AG04449 (cell line): ENCODE results near the gene COL5A1.

Experiments
- CTCF ChIA-PET: fragments of 350-600 bp; formaldehyde crosslinking; extraction: SDS; loops from one replicate; lab custom pipeline; 2021; ENCODE audit warnings: antibody characterized with exemption; lab: Yijun Ruan, JAX
- POLR2A ChIA-PET: fragments of 400-600, 350-600 bp; formaldehyde crosslinking; extraction: SDS; loops from one replicate; lab custom pipeline; 2020; ENCODE audit warnings: antibody characterized with exemption, inconsistent platforms; lab: Yijun Ruan, JAX
- DNase-seq: peaks from one replicate; pipeline ENCODE4 v3.0.0-alpha.2; 2010; ENCODE audit warnings: low read depth, low spot score
- H3K4me3 ChIP-seq: 2 replicates; pipeline ENCODE4 v1.5.1; 2011; ENCODE audit warnings: low read depth, mild to moderate bottlenecking, control low read depth, low read length
- TF ChIP-seq, protein P1 (sequence below): IDR thresholded peaks from one replicate; pipeline ENCODE4 v1.5.1; 2011; ENCODE audit warnings: mild to moderate bottlenecking, moderate library complexity, low read length, control low read depth, inconsistent platforms; ENCODE audit not compliant: insufficient read depth; ENCODE audit errors: missing control alignments

COL5A1 gene

DNA sequence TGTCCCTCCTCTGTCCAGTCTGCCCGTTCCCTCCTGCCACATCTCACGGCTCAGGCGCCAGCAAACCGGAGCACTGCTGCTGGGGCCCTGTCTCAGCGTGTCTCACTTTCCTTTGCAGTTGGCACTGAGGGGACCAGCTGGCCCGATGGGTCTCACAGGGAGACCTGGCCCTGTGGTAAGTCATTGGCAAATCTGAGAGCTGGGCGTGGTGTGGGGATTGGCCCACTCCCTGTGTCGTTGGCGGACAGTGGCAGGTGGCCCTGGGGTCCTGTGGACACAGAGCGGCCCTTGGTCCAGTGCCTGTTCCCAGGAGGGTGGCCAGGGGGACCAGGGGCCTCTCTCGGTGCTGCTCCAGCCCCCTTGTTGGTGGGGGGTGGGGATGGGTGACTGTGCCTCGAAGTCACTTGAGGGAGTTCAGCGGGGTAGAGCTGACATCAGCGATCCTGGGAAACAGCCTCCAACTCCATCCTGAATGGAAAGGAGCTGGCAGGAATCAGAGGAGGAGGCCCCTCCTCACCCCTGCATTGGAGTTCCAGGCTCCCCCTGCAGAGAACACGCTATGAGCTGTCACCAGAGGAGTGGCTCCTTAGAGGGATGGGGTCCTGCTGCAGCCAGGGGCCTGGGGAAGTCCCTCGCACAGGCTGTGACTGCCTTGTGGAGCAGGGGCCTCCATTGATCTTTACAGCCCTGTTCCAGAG lies 111.0 kb downstream of the COL5A1 start:
- POLR2A ChIA-PET = interaction anchor here (0.6 kb wide), 1 partner anchor 21 kb away, joined by 3 read pairs; no protein-coding TSS in a partner anchor

DNA sequence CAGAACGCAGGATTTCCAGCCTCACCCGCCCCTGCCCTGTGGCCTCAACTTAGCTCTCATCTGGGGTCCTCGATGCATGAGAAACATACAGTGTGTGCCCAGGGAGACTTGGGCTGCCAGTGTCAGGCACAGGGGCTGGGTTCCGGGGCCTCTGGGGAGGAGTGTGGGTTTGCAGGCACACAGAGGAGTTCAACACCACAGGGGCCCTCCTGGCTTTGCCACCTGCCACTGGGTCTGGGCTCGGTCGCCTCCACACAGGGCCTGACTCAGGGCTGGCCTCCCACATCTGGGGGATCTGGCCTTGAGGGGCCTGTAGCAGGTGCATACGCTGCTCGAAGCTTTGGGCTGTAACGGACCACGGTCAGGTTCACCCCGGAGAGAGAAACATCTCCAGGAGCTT lies 111.6 kb downstream of the COL5A1 start:
- TF ChIP-seq, protein P1, sequence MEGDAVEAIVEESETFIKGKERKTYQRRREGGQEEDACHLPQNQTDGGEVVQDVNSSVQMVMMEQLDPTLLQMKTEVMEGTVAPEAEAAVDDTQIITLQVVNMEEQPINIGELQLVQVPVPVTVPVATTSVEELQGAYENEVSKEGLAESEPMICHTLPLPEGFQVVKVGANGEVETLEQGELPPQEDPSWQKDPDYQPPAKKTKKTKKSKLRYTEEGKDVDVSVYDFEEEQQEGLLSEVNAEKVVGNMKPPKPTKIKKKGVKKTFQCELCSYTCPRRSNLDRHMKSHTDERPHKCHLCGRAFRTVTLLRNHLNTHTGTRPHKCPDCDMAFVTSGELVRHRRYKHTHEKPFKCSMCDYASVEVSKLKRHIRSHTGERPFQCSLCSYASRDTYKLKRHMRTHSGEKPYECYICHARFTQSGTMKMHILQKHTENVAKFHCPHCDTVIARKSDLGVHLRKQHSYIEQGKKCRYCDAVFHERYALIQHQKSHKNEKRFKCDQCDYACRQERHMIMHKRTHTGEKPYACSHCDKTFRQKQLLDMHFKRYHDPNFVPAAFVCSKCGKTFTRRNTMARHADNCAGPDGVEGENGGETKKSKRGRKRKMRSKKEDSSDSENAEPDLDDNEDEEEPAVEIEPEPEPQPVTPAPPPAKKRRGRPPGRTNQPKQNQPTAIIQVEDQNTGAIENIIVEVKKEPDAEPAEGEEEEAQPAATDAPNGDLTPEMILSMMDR = no peak
- no peak for DNase-seq
- no peak overlapping the region for H3K4me3 ChIP-seq
- ChIA-PET POLR2A (interaction anchor here (0.6 kb wide), 1 partner anchor 21 kb away, joined by 3 read pairs; no protein-coding TSS in a partner anchor), CTCF (interaction anchor here (1.0 to 2.8 kb wide), 2 partner anchors 13 to 304 kb away, joined by 4 to 14 read pairs; no protein-coding TSS in a partner anchor)

More for the DNA sequence above, 111.0 kb downstream of the COL5A1 start:
- CTCF ChIA-PET = interaction anchor here (1.0 to 2.8 kb wide), 2 partner anchors 12 to 304 kb away, joined by 4 to 14 read pairs; no protein-coding TSS in a partner anchor
- no peak overlapping the region for H3K4me3 ChIP-seq
- TF ChIP-seq, protein P1 = no peak
- no peak for DNase-seq

DNA sequence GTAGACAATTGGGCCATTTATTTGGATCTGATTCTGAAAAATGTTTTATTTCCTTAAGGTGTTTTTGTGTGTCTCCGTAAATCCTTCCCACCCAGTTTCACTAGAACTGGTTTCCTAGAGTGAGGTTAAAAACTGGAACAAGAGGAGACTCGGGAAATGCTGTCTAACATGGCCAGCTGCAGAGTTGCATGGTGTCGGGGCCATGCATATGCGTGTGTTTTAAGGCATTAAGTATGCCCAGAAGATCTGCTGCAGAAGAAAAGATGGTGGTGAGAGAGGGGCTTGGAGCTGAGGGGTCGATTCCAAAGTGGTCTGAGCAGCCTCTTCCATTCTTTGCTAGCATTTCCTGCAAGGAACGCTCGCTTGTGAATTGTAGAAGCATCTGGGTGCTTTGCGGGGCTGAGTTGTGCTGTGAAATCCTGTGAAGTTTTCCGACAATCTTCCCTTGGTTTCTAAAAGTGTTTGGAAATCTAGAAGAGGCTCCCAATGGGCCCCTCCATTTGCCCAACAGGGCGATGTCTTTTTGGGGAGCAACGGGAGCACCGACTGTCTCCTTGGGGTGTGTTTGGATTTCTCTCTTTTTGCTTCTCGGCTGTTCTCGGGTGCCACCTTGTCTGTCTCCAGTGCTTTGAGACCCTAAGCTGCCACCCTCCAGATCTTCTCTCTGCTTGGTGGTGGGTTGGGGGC lies 113.8 kb downstream of the COL5A1 start:
- H3K4me3 ChIP-seq = no peak overlapping the region

DNA sequence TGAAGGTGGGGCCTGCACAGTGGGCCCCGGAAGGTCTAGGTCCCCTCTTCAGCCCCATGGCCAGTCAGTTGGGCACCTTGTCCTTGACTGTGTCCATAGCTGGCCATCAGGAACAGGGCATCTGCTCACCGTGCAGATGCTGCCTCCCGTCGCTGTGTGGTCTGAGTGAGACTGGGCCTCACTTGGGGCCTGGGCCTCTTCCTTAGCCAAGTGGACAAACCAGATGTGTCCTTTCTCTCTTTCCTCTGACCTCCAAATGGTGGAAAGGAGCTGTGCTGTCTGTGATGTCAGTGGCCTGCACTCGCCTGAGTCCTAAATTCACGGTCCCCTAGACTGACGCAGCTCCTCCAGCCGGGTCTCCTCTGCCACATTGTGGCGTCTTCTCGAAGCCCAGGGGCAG lies 114.5 kb downstream of the COL5A1 start:
- ChIA-PET POLR2A (interaction anchor here (0.7 kb wide), 1 partner anchor 415 kb away, joined by 3 read pairs; no protein-coding TSS in a partner anchor), CTCF (no interaction called here)
- no peak overlapping the region for H3K4me3 ChIP-seq
- no peak for DNase-seq
- TF ChIP-seq, protein P1 = no peak

More for the DNA sequence above, 113.8 kb downstream of the COL5A1 start:
- ChIA-PET CTCF (interaction anchor here (0.8 to 0.9 kb wide), 2 partner anchors 16 to 45 kb away, joined by 3 read pairs; no protein-coding TSS in a partner anchor), POLR2A (no interaction called here)
- TF ChIP-seq, protein P1 = no peak
- no peak for DNase-seq

DNA sequence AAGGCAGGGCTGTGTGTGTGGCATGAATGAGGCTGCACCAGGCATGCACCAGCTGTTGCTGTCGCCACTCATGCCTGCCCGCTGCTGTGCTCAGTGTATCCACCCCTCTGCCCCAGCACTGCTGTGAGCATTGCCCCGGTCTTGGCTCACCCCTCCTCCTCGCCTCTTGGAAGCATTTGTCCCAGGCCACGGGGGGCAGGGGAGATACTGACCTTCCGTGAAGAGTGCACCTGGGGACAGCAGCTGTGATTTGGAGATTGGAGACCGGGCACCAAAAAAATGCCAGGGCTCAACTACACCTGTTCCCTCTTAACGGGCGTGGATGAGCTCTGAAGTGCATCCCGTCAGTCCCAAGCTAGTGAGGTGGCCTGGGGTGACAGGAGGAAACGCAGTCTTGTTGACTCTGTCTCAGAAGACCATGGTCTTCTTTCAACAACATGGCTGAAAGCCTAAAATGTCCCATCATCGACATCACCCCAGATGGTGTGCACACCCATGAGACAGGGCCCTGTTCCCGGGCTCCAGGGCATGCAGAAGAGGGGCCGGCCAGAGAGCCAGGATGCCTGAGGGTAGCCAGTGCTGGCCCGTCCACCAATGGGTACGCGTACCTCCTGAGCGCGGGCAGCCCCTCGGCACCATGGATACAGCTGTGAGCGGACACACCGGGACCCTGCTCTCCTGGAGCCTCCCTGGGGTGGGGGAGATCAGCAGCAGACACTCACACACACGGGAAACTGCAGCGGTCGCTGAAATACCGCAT lies 115.8 kb downstream of the COL5A1 start:
- ChIA-PET CTCF (interaction anchor here (1.4 kb wide), 1 partner anchor 17 kb away, joined by 5 read pairs; no protein-coding TSS in a partner anchor), POLR2A (no interaction called here)

More for the DNA sequence above, 115.8 kb downstream of the COL5A1 start:
- H3K4me3 ChIP-seq = no peak overlapping the region
- TF ChIP-seq, protein P1 = no peak
- DNase-seq = no peak
